ENCODE measurements around the gene CD1B. TPM values are rescaled to one million over a fixed set of nuclear protein-coding genes. Genes with fewer than 3 reads are reported as not detected.
"Not testable (repeated sequence)": the region's sequence is repeated elsewhere in the genome, so short reads cannot be mapped to it uniquely, and the experiment has no call there.

Gene CD1B
- total RNA-seq: not detected

- no peaks in the 10 kb centered on the region for H3K4me1 ChIP-seq
- TF ChIP-seq POLR2A (IDR thresholded peaks at IDR 0.05) (no peak), CTCF (IDR thresholded peaks at IDR 0.05) (no peak)
- no peak for DNase-seq
- H3K27me3 ChIP-seq: no peaks in the 10 kb centered on the region
- H3K9me3 ChIP-seq: no peaks in the 10 kb centered on the region
- H3K36me3 ChIP-seq: no peaks in the 10 kb centered on the region
- no peak within 1 kb of the TSS for H3K27ac ChIP-seq
- no peak within 1 kb of the TSS for H3K4me3 ChIP-seq
Observed at GRCh38 chr1:158331481-158332150, at the start of gene CD1B. CD1B (minus strand) TSS chr1:158331531; CDS start chr1:158331423, 108 bp downstream.

DNA sequence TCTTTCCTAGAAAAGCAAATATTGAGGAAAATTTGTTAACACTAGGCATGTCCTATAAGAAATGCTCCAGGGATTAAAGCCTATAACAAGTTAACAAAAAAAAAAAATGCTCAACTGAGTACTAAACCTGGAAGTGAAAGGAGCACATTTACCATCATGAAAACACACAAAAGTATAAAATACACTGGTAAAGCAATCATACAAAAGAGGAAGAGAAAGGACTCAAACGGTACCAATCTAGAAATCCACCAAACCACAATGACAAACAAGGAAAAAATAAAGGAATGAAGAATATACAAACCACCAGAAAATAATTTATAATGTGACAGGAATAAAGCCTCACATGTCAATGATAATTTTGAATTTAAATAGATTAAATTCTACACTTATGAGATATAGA lies 43.5 kb upstream of the CD1B start:
- Histone ChIP-seq H3K4me3 (no peak overlapping the region), H3K36me3 (no peaks in the 10 kb centered on the region), H3K4me1 (no peaks in the 10 kb centered on the region), H3K27ac (no peak overlapping the region), H3K9me3 (no peaks in the 10 kb centered on the region), H3K27me3 (peaks cover 0 to 5% of the 10 kb centered on the region in 2 donors)
- no peak for TF ChIP-seq CTCF (IDR thresholded peaks at IDR 0.05)
- no peak for TF ChIP-seq POLR2A (IDR thresholded peaks at IDR 0.05)
- no peak for DNase-seq

DNA sequence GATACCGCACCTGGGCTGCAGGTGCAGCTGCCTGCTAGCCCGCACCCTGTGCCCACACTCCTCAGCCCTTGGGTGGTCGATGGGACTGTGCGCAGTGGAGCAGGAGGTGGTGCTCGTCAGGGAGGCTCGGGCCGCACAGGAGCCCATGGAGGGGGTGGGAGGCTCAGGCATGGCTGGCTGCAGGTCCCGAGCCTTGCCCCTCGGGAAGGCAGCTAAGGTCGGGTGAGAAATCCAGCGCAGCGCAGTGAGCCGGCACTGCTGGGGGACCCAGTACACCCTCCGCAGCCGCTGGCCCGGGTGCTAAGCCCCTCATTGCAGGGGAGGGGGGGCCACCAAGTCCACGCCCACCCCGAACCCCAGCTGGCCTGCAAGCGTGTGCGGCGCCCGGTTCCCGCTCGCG lies 42.8 kb upstream of the CD1B start:
- H3K9me3 ChIP-seq, H3K27me3 ChIP-seq, H3K4me3 ChIP-seq, DNase-seq, H3K36me3 ChIP-seq, H3K27ac ChIP-seq, H3K4me1 ChIP-seq: not testable (repeated sequence)

DNA sequence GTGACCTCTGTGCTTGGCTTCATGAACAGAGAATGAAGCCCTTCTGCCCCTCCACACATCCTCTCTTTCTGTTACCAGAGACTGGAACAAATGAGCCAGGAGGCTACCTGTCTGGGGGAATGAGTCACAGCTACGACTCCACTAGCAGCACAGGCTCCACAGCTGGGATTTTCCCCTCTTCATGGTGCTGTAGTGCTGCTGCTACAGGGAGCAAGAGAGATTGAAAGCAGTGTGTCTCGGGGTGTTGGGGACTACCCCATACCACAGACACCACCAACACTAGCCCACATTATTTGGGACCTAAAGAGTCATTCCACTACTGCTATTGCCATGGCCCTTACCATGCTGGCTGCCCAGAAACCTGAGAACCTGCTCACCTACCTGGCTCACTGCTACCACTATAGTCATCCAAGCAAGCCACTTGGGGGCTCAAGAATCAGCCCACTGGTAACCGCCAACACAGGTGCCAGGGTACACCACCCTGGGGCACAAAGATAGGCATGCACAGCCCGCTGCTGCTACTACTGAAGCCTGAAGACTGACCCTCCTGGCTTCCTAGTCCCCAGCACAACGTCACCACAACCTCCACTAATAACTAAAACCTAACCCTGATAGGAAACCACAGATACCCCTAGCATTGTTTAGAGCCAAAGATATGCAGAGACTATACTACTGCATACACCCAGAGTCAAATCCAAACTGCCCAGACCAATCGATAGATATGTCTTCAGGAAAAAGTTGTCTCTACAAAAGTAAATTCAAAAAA lies 40.0 kb upstream of the CD1B start:
- no peak for DNase-seq
- Histone ChIP-seq H3K27me3 (peaks cover 0 to 5% of the 10 kb centered on the region in 2 donors), H3K9me3 (no peaks in the 10 kb centered on the region), H3K27ac (no peak overlapping the region), H3K4me1 (no peaks in the 10 kb centered on the region), H3K36me3 (no peaks in the 10 kb centered on the region), H3K4me3 (no peak overlapping the region)
- TF ChIP-seq POLR2A (IDR thresholded peaks at IDR 0.05): no peak
- no peak for TF ChIP-seq CTCF (IDR thresholded peaks at IDR 0.05)

- TF ChIP-seq CTCF (IDR thresholded peaks at IDR 0.05) (no peak), POLR2A (IDR thresholded peaks at IDR 0.05) (no peak)
- Histone ChIP-seq H3K27ac (no peak overlapping the region), H3K27me3 (peaks cover 0 to 5% of the 10 kb centered on the region in 2 donors), H3K4me3 (no peak overlapping the region), H3K4me1 (no peaks in the 10 kb centered on the region), H3K36me3 (no peaks in the 10 kb centered on the region), H3K9me3 (no peaks in the 10 kb centered on the region)
- no peak for DNase-seq
Observed at GRCh38 chr1:158366783-158367182, 35.5 kb upstream of the CD1B start.

GRCh38 chr1:158362941-158363340 lies 31.6 kb upstream of the CD1B start:
- no peak for DNase-seq
- Histone ChIP-seq H3K9me3 (no peaks in the 10 kb centered on the region), H3K27ac (no peak overlapping the region), H3K4me1 (no peaks in the 10 kb centered on the region), H3K4me3 (no peak overlapping the region), H3K36me3 (no peaks in the 10 kb centered on the region), H3K27me3 (no peaks in the 10 kb centered on the region)
- TF ChIP-seq POLR2A (IDR thresholded peaks at IDR 0.05): no peak
- TF ChIP-seq CTCF (IDR thresholded peaks at IDR 0.05): no peak
